ENCODE results near the gene TAS2R16.

TAS2R16 gene

GRCh38 chr7:122995600-122995999 lies at the start of gene TAS2R16:
Gene TAS2R16, minus strand, starts transcription at chr7:122995700. Its CDS starts 66 bp downstream, at chr7:122995634.
- no peak for DNase-seq

- DNase-seq: no peak
Observed at GRCh38 chr7:123043642-123044041, 48.1 kb upstream of the TAS2R16 start.

GRCh38 chr7:123041101-123041500 lies 45.6 kb upstream of the TAS2R16 start:
- no peak for DNase-seq

- DNase-seq: no peak
Observed at GRCh38 chr7:123039269-123039668, 43.8 kb upstream of the TAS2R16 start.

GRCh38 chr7:123034106-123034505 lies 38.6 kb upstream of the TAS2R16 start:
- DNase-seq: no peak

- DNase-seq: no peak
Observed at GRCh38 chr7:123030631-123031030, 35.1 kb upstream of the TAS2R16 start.

GRCh38 chr7:123028339-123028738 lies 32.8 kb upstream of the TAS2R16 start:
- no peak for DNase-seq

- no peak for DNase-seq
Observed at GRCh38 chr7:123026251-123026650, 30.8 kb upstream of the TAS2R16 start.

GRCh38 chr7:123024989-123025758 lies 29.7 kb upstream of the TAS2R16 start:
- no peak for DNase-seq

- DNase-seq: no peak
Observed at GRCh38 chr7:123023126-123023525, 27.6 kb upstream of the TAS2R16 start.

- DNase-seq: no peak
Observed at GRCh38 chr7:123022576-123022975, 27.1 kb upstream of the TAS2R16 start.

GRCh38 chr7:123012435-123012834 lies 16.9 kb upstream of the TAS2R16 start:
- DNase-seq: no peak

GRCh38 chr7:123011766-123012369 lies 16.4 kb upstream of the TAS2R16 start:
- DNase-seq: no peak

- DNase-seq: no peak
Observed at GRCh38 chr7:123004931-123005330, 9.4 kb upstream of the TAS2R16 start.

- DNase-seq: no peak
Observed at GRCh38 chr7:123003539-123004126, 8.1 kb upstream of the TAS2R16 start.

- DNase-seq: no peak
Observed at GRCh38 chr7:122989577-122989976, 5.9 kb downstream of the TAS2R16 start.

GRCh38 chr7:122989041-122989440 lies 6.5 kb downstream of the TAS2R16 start:
- DNase-seq: no peak

- no peak for DNase-seq
Observed at GRCh38 chr7:122988333-122988732, 7.2 kb downstream of the TAS2R16 start.

- DNase-seq: no peak
Observed at GRCh38 chr7:122987463-122987862, 8.0 kb downstream of the TAS2R16 start.

GRCh38 chr7:122984021-122984420 lies 11.5 kb downstream of the TAS2R16 start:
- no peak for DNase-seq

- DNase-seq: no peak
Observed at GRCh38 chr7:122983261-122983660, 12.2 kb downstream of the TAS2R16 start.

GRCh38 chr7:122975341-122975740 lies 20.2 kb downstream of the TAS2R16 start:
- DNase-seq: no peak

- peak; percentile 54 for DNase-seq
Observed at GRCh38 chr7:122974229-122974628, 21.3 kb downstream of the TAS2R16 start.

- no peak for DNase-seq
Observed at GRCh38 chr7:122972056-122972455, 23.4 kb downstream of the TAS2R16 start.

Data from islet precursor cell (in vitro differentiated cells).